Osteoblast (primary cell): Measurements from ENCODE around the gene CUX1. TPM values are rescaled to one million over a fixed set of nuclear protein-coding genes. Genes with fewer than 3 reads are reported as not detected.
"Not testable (repeated sequence)": the region's sequence is repeated elsewhere in the genome, so short reads cannot be mapped to it uniquely, and the experiment has no call there.

Source experiments
- DNase-seq: peaks from one replicate; pipeline ENCODE4 v3.0.0; 2011; ENCODE audit warnings: low spot score, mixed read lengths; ENCODE audit not compliant: insufficient read length; ENCODE audit errors: missing footprints
- H2AFZ ChIP-seq: 2 replicates; pipeline ENCODE4 v1.6.0; 2011; ENCODE audit warnings: mild to moderate bottlenecking, low read length
- H3K27ac ChIP-seq: 2 replicates; pipeline ENCODE4 v1.5.1; 2011; ENCODE audit warnings: mild to moderate bottlenecking, low read depth, low read length, moderate library complexity
- H3K27me3 ChIP-seq: 2 replicates; pipeline ENCODE4 v1.6.0; 2012; ENCODE audit warnings: mild to moderate bottlenecking, control low read depth, inconsistent platforms, low read length, moderate library complexity; ENCODE audit not compliant: insufficient read depth
- H3K36me3 ChIP-seq: 2 replicates; pipeline ENCODE4 v1.5.1; 2011; ENCODE audit warnings: mild to moderate bottlenecking, low read length, control low read depth, moderate library complexity; ENCODE audit not compliant: insufficient read depth
- H3K4me1 ChIP-seq: 2 replicates; pipeline ENCODE4 v1.5.1; 2011; ENCODE audit warnings: mild to moderate bottlenecking, low read length, control low read depth, moderate library complexity; ENCODE audit not compliant: insufficient read depth
- H3K4me2 ChIP-seq: 2 replicates; pipeline ENCODE4 v1.6.0; 2011; ENCODE audit warnings: mild to moderate bottlenecking, low read length; ENCODE audit not compliant: insufficient read depth
- H3K4me3 ChIP-seq: fragments of 200-600 bp; sonication (generic); 3 replicates; pipeline ENCODE4 v1.5.1; 2012; ENCODE audit warnings: mild to moderate bottlenecking, low read length, inconsistent platforms; ENCODE audit not compliant: insufficient read depth
- H3K79me2 ChIP-seq: 2 replicates; pipeline ENCODE4 v1.6.0; 2012; ENCODE audit warnings: mild to moderate bottlenecking, low read length, control low read depth, inconsistent platforms; ENCODE audit not compliant: insufficient read depth
- H3K9me3 ChIP-seq: 2 replicates; pipeline ENCODE4 v1.5.1; 2011; ENCODE audit warnings: low read depth, low read length, control low read depth
- H4K20me1 ChIP-seq: 2 replicates; pipeline ENCODE4 v1.6.0; 2012; ENCODE audit warnings: mild to moderate bottlenecking, low read length, control low read depth; ENCODE audit not compliant: insufficient read depth
- total RNA-seq: library from RNA; depleted of rRNA; stranded (reverse); fragments of >200 nt; gene quantifications from 2 replicates; pipeline ENCODE4 v1.2.3, GENCODE V29; 2012
- TF ChIP-seq, protein P1 (sequence below): IDR thresholded peaks from 2 replicates; pipeline ENCODE4 v1.5.1; 2011; ENCODE audit warnings: mild to moderate bottlenecking, low read depth, low read length, moderate library complexity; ENCODE audit errors: extremely low read depth

The CUX1 gene
- total RNA-seq, 1 donor, result 41.6 TPM

GRCh38 chr7:101832205-101832631, 14.8 kb downstream of the CUX1 start:
- Histone ChIP-seq H3K4me2 (no peak overlapping the region), H3K9me3 (no peaks in the 10 kb centered on the region), H4K20me1 (peaks cover 67% of the 10 kb centered on the region), H2AFZ (no peak overlapping the region), H3K79me2 (peaks cover 85% of the 10 kb centered on the region), H3K36me3 (peaks cover 5% of the 10 kb centered on the region), H3K27me3 (no peaks in the 10 kb centered on the region), H3K4me3 (no peak overlapping the region), H3K27ac (no peak overlapping the region), H3K4me1 (no peaks in the 10 kb centered on the region)
- TF ChIP-seq, protein P1, sequence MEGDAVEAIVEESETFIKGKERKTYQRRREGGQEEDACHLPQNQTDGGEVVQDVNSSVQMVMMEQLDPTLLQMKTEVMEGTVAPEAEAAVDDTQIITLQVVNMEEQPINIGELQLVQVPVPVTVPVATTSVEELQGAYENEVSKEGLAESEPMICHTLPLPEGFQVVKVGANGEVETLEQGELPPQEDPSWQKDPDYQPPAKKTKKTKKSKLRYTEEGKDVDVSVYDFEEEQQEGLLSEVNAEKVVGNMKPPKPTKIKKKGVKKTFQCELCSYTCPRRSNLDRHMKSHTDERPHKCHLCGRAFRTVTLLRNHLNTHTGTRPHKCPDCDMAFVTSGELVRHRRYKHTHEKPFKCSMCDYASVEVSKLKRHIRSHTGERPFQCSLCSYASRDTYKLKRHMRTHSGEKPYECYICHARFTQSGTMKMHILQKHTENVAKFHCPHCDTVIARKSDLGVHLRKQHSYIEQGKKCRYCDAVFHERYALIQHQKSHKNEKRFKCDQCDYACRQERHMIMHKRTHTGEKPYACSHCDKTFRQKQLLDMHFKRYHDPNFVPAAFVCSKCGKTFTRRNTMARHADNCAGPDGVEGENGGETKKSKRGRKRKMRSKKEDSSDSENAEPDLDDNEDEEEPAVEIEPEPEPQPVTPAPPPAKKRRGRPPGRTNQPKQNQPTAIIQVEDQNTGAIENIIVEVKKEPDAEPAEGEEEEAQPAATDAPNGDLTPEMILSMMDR, result no peak
- DNase-seq, result no peak

DNA sequence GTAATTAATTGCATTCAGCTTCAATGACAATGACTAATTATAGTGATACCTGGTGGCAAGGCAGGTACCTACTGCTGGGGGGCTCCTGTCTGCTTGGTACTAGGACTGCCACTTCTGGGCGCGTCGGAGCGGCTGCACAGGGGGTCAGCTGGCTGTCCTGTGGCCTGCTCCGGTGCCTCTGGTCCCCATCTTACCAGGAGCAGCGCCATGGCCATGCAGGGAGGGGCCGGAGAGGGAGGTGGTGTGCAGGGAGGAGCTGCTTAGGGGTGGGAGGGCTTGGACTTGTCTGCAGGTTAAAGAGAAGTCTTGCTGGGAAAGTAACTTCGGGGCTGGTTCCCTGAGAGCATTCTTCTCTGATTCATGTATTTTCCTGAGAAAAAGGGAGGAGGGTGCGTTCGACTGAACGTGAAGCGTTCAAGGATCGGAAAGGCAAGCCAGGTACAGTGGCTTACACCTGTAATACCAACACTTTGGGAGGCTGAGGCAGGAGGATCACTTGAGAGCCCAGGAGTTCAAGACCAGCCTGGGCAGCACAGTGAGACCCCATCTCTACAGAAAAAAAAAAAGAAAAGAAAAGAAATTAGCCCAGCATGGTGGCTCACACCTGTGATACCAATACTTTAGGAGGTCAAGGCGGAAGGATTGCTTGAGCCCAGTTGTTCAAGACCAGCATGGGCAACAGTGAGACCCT, 15.4 kb downstream of the CUX1 start:
- TF ChIP-seq, protein P1, result no peak
- Histone ChIP-seq H4K20me1 (peaks cover 66% of the 10 kb centered on the region), H3K4me1 (no peaks in the 10 kb centered on the region), H3K9me3 (no peaks in the 10 kb centered on the region), H3K27me3 (no peaks in the 10 kb centered on the region), H3K27ac (no peak overlapping the region), H3K4me2 (no peak overlapping the region), H3K4me3 (no peak overlapping the region), H3K79me2 (peaks cover 85% of the 10 kb centered on the region), H3K36me3 (peaks cover 5% of the 10 kb centered on the region), H2AFZ (no peak overlapping the region)
- no peak for DNase-seq

DNA sequence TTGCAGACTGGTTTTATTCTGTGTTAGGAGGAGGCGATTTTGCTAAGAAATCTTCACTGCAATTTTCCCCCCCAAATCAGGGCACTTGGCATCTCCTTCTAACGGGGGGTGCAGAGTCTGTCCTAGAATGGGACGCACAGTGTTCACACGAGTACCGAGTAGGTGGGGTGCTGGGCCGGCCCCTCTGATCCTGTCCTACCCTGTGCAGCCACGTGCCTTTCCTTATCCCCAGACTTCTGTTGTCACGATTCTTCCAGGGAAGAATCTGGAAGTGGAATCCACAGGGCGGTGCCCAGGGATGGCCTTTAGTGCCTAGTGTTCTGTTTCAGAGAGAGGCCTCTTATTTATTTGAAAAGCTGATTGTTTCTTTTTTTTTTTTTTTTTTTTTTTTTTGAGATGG, 16.4 kb downstream of the CUX1 start:
- Histone ChIP-seq H4K20me1 (peaks cover 64% of the 10 kb centered on the region), H3K27me3 (no peaks in the 10 kb centered on the region), H3K4me1 (no peaks in the 10 kb centered on the region), H3K27ac (no peak overlapping the region), H3K4me2 (no peak overlapping the region), H2AFZ (no peak overlapping the region), H3K9me3 (no peaks in the 10 kb centered on the region), H3K79me2 (peaks cover 85% of the 10 kb centered on the region), H3K4me3 (no peak overlapping the region), H3K36me3 (no peaks in the 10 kb centered on the region)
- no peak for DNase-seq
- TF ChIP-seq, protein P1, result no peak

DNA sequence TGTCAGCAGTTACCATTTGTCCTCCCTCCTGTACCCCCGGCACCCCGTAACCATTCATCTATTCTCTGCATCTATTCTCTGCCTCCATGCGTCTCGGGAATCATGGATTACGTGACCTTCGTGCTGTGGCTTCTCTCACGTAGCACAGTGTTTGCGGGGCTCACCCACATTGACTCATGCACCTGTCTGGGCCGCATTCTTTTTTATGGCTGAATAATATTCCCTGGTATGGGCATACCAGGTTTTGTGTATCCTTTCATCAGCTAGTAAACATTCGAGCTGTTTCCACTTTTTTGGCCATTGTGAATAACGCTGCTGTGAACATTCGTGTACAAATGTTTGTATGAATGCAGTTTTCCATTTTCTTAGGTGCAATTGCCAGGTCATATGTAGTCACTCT, 17.7 kb downstream of the CUX1 start:
- TF ChIP-seq, protein P1, result no peak
- peaks cover 59% of the 10 kb centered on the region for H4K20me1 ChIP-seq
- H3K27ac ChIP-seq, result no peak overlapping the region
- no peaks in the 10 kb centered on the region for H3K4me1 ChIP-seq
- no peaks in the 10 kb centered on the region for H3K27me3 ChIP-seq
- H3K79me2 ChIP-seq, result peaks cover 81% of the 10 kb centered on the region
- H2AFZ ChIP-seq, result no peak overlapping the region
- DNase-seq, result no peak
- H3K36me3 ChIP-seq, result no peaks in the 10 kb centered on the region
- no peaks in the 10 kb centered on the region for H3K9me3 ChIP-seq
- H3K4me3 ChIP-seq, result no peak overlapping the region
- H3K4me2 ChIP-seq, result no peak overlapping the region

DNA sequence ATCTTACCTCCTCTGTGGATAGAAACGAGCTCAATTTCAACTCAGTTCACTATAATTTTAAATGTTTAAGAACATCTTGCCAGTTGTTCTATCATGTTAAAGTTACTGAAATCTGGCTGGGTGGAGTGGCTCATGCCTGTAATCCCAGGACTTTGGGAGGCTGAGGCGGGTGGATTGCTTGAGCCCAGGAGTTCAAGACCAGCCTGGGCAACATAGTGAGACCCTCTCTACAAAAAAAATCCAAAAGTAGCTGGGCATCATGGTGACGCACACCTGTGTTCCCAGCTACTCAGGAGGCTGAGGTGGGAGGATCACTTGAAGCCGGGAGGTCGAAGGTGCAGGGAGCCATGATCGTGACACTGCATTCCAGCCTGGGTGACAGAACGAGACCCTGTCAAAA, 20.0 kb downstream of the CUX1 start:
- not testable (repeated sequence) for DNase-seq, H3K4me2 ChIP-seq, H3K4me3 ChIP-seq, H2AFZ ChIP-seq, H3K27me3 ChIP-seq, H3K36me3 ChIP-seq, H3K9me3 ChIP-seq, H3K4me1 ChIP-seq, H3K27ac ChIP-seq
- Histone ChIP-seq H4K20me1 (peaks cover 55% of the 10 kb centered on the region), H3K79me2 (peaks cover 76% of the 10 kb centered on the region)
